Activated T-cell treated with anti-CD3 and anti-CD28 coated beads, Interleukin-2, amount 50 U/mL, for 4 hours (primary cell): ENCODE data around the gene GPR150. TPM values are rescaled to one million over a fixed set of nuclear protein-coding genes. Genes with fewer than 3 reads are reported as not detected.

Experiments
- ATAC-seq, 2 donors: fragments of 200-7000 bp; cut with Tn5 transposase; one replicate each; pipeline ENCODE4 v1.10.0; 2021
- DNase-seq: peaks from one replicate; pipeline ENCODE4 v3.0.0-alpha.2; 2020
- H3K27me3 Mint-ChIP-seq: one replicate; pipeline ENCODE4 v1.8.0; 2021; ENCODE audit warnings: low read depth, mixed read lengths
- H3K36me3 Mint-ChIP-seq: one replicate; pipeline ENCODE4 v1.8.0; 2022; ENCODE audit warnings: mixed read lengths; ENCODE audit not compliant: insufficient read depth
- H3K4me1 Mint-ChIP-seq: one replicate; pipeline ENCODE4 v1.8.0; 2021; ENCODE audit warnings: low read depth, mixed read lengths
- H3K4me3 Mint-ChIP-seq: one replicate; pipeline ENCODE4 v1.8.0; 2021; ENCODE audit warnings: mild to moderate bottlenecking, moderate library complexity, mixed read lengths
- H3K9me3 Mint-ChIP-seq: one replicate; pipeline ENCODE4 v1.8.0; 2021; ENCODE audit warnings: mixed read lengths
- total RNA-seq, 3 donors: library from RNA; stranded (reverse); gene quantifications; one replicate each; pipeline ENCODE4 v1.2.1, GENCODE V29; 2021

The GPR150 gene
- total RNA-seq, 3 donors from 2014 or later = 0.53 to 0.57 (median 0.55) TPM

GRCh38 chr5:95615164-95615467, 4.8 kb upstream of the GPR150 start:
- ATAC-seq (no peak), DNase-seq (no peak)
- peaks cover 15% of the 10 kb centered on the region for H3K9me3 Mint-ChIP-seq
- peaks cover 6% of the 10 kb centered on the region for H3K36me3 Mint-ChIP-seq
- H3K27me3 Mint-ChIP-seq = no peaks in the 10 kb centered on the region
- H3K4me1 Mint-ChIP-seq = peaks cover 43% of the 10 kb centered on the region
- no peak overlapping the region for H3K4me3 Mint-ChIP-seq

GRCh38 chr5:95617057-95617456, 2.8 kb upstream of the GPR150 start:
- H3K9me3 Mint-ChIP-seq = peaks cover 15% of the 10 kb centered on the region
- ATAC-seq (no peak), DNase-seq (no peak)
- H3K27me3 Mint-ChIP-seq = no peaks in the 10 kb centered on the region
- peaks cover 51% of the 10 kb centered on the region for H3K4me1 Mint-ChIP-seq
- H3K36me3 Mint-ChIP-seq = peaks cover 6% of the 10 kb centered on the region
- no peak overlapping the region for H3K4me3 Mint-ChIP-seq

GRCh38 chr5:95619096-95619495, 791 bp upstream of the GPR150 start:
- DNase-seq (no peak), ATAC-seq (no peak)
- Mint-ChIP-seq H3K27me3 (no peaks in the 10 kb centered on the region), H3K9me3 (peaks cover under 1% of the 10 kb centered on the region), H3K4me3 (peak overlapping the region; percentile 87), H3K36me3 (no peaks in the 10 kb centered on the region), H3K4me1 (peaks cover 66% of the 10 kb centered on the region)

- ATAC-seq = no peak
- peaks cover 69% of the 10 kb centered on the region for H3K4me1 Mint-ChIP-seq
- no peak for DNase-seq
These were observed 315 bp upstream of the GPR150 start for GRCh38 chr5:95619514-95620029.

GRCh38 chr5:95620870-95621838, 1.3 kb downstream of the GPR150 start:
- peaks cover 58% of the 10 kb centered on the region for H3K4me1 Mint-ChIP-seq

More at GRCh38 chr5:95619514-95620029, 315 bp upstream of the GPR150 start:
- Mint-ChIP-seq H3K4me3 (peak overlapping the region; percentile 87), H3K9me3 (no peaks in the 10 kb centered on the region), H3K36me3 (no peaks in the 10 kb centered on the region), H3K27me3 (no peaks in the 10 kb centered on the region)

GRCh38 chr5:95621839-95622629, 2.1 kb downstream of the GPR150 start:
- H3K4me3 Mint-ChIP-seq = peak overlapping the region; percentile 79
- ATAC-seq (no peak), DNase-seq (no peak)
- H3K27me3 Mint-ChIP-seq = no peaks in the 10 kb centered on the region
- H3K4me1 Mint-ChIP-seq = peaks cover 52% of the 10 kb centered on the region
- H3K36me3 Mint-ChIP-seq = no peaks in the 10 kb centered on the region
- H3K9me3 Mint-ChIP-seq = no peaks in the 10 kb centered on the region

More at GRCh38 chr5:95620870-95621838, 1.3 kb downstream of the GPR150 start:
- ATAC-seq = peak; percentile 56 to 58
- Mint-ChIP-seq H3K36me3 (no peaks in the 10 kb centered on the region), H3K9me3 (no peaks in the 10 kb centered on the region), H3K4me3 (peak overlapping the region; percentile 79), H3K27me3 (no peaks in the 10 kb centered on the region)
- DNase-seq = peak; percentile 41

GRCh38 chr5:95623706-95624105, 3.8 kb downstream of the GPR150 start:
- Mint-ChIP-seq H3K4me1 (peaks cover 42% of the 10 kb centered on the region), H3K36me3 (no peaks in the 10 kb centered on the region), H3K4me3 (no peak overlapping the region), H3K27me3 (no peaks in the 10 kb centered on the region), H3K9me3 (no peaks in the 10 kb centered on the region)
- DNase-seq (no peak), ATAC-seq (no peak)

- DNase-seq = no peak
- Mint-ChIP-seq H3K4me3 (no peak overlapping the region), H3K4me1 (peaks cover 36% of the 10 kb centered on the region), H3K9me3 (no peaks in the 10 kb centered on the region), H3K27me3 (no peaks in the 10 kb centered on the region), H3K36me3 (no peaks in the 10 kb centered on the region)
- no peak for ATAC-seq
These were observed 4.5 kb downstream of the GPR150 start for GRCh38 chr5:95624368-95624767.

GRCh38 chr5:95626701-95627100, 6.8 kb downstream of the GPR150 start:
- no peak overlapping the region for H3K4me3 Mint-ChIP-seq

GRCh38 chr5:95627971-95628810, 8.3 kb downstream of the GPR150 start:
- no peaks in the 10 kb centered on the region for H3K27me3 Mint-ChIP-seq
- peaks cover 11% of the 10 kb centered on the region for H3K9me3 Mint-ChIP-seq
- DNase-seq = no peak
- peaks cover 30% of the 10 kb centered on the region for H3K4me1 Mint-ChIP-seq
- ATAC-seq = no peak
- H3K4me3 Mint-ChIP-seq = no peak overlapping the region
- H3K36me3 Mint-ChIP-seq = peaks cover 1% of the 10 kb centered on the region

More at GRCh38 chr5:95626701-95627100, 6.8 kb downstream of the GPR150 start:
- Mint-ChIP-seq H3K36me3 (no peaks in the 10 kb centered on the region), H3K4me1 (peaks cover 33% of the 10 kb centered on the region), H3K27me3 (no peaks in the 10 kb centered on the region), H3K9me3 (peaks cover 2% of the 10 kb centered on the region)
- no peak for ATAC-seq
- no peak for DNase-seq

- peaks cover 31% of the 10 kb centered on the region for H3K4me1 Mint-ChIP-seq
- no peak overlapping the region for H3K4me3 Mint-ChIP-seq
- peaks cover 1% of the 10 kb centered on the region for H3K36me3 Mint-ChIP-seq
- ATAC-seq = no peak
- peaks cover 11% of the 10 kb centered on the region for H3K9me3 Mint-ChIP-seq
- DNase-seq = no peak
- H3K27me3 Mint-ChIP-seq = no peaks in the 10 kb centered on the region
These were observed 9.0 kb downstream of the GPR150 start for GRCh38 chr5:95628933-95629332.

- DNase-seq (no peak), ATAC-seq (no peak)
- Mint-ChIP-seq H3K4me3 (no peak overlapping the region), H3K36me3 (peaks cover 1% of the 10 kb centered on the region), H3K4me1 (peaks cover 26% of the 10 kb centered on the region), H3K27me3 (no peaks in the 10 kb centered on the region), H3K9me3 (peaks cover 11% of the 10 kb centered on the region)
These were observed 10.6 kb downstream of the GPR150 start for GRCh38 chr5:95630394-95630917.

GRCh38 chr5:95631255-95631958, 11.5 kb downstream of the GPR150 start:
- Mint-ChIP-seq H3K4me3 (peak overlapping the region; percentile 39), H3K36me3 (peaks cover 1% of the 10 kb centered on the region), H3K4me1 (peaks cover 26% of the 10 kb centered on the region), H3K9me3 (peaks cover 11% of the 10 kb centered on the region), H3K27me3 (no peaks in the 10 kb centered on the region)
- no peak for DNase-seq
- peak; percentile 1 to 4 for ATAC-seq
